Endothelial cell of umbilical vein (primary cell): ENCODE data around the gene IGFBP1. TPM values are rescaled to one million over a fixed set of nuclear protein-coding genes. Genes with fewer than 3 reads are reported as not detected.

ENCODE experiments used
- BruUV-seq: library from RNA; stranded (reverse); fragments of 400-500 nt; replicated peaks from 2 replicates; lab custom pipeline; 2021; lab: Mats Ljungman, UMichigan
- CTCF ChIA-PET: fragments of 300-600, 350-600 bp; sonication (Branson Sonifier 250); formaldehyde crosslinking; loops from one replicate; lab custom pipeline; 2021; ENCODE audit warnings: antibody characterized with exemption, inconsistent platforms; lab: Charles Lee
- POLR2A ChIA-PET: fragments of 300-600, 350-600 bp; sonication (Branson Sonifier 250); formaldehyde crosslinking; loops from one replicate; lab custom pipeline; 2021; ENCODE audit warnings: antibody characterized with exemption, inconsistent platforms; lab: Charles Lee
- DNase-seq: peaks from one replicate; pipeline ENCODE4 v3.0.0-alpha.2; 2011; ENCODE audit warnings: low read depth, low spot score
- FAIRE-seq: peaks from 2 replicates; lab custom pipeline; 2011; peaks lifted over from hg19 to GRCh38; lab: Jason Lieb, UNC
- H2AFZ ChIP-seq: 2 replicates; pipeline ENCODE4 v1.6.0; 2012; ENCODE audit warnings: low read depth, low read length, control low read depth, inconsistent platforms
- H3K27ac ChIP-seq: 2 replicates; pipeline ENCODE4 v1.5.1; 2011; ENCODE audit warnings: low read depth, mild to moderate bottlenecking, control low read depth, low read length, moderate library complexity; ENCODE audit not compliant: insufficient read depth
- H3K27me3 ChIP-seq, 2 experiments: 2 replicates each; pipeline versions ENCODE4 v1.6.0 to v1.6.1; 2011; ENCODE audit warnings: low read length in 2 of 2, mixed read lengths in 1 of 2; ENCODE audit not compliant: control insufficient read depth in 2 of 2, insufficient read depth in 2 of 2
- H3K36me3 ChIP-seq, 2 experiments: 2 replicates in 1 of 2; 3 replicates in 1 of 2; pipeline ENCODE4 v1.5.1; 2011; ENCODE audit warnings: low read length in 2 of 2, mild to moderate bottlenecking in 1 of 2, moderate library complexity in 1 of 2; ENCODE audit not compliant: control insufficient read depth in 2 of 2, insufficient read depth in 2 of 2; ENCODE audit errors: extremely low read depth in 1 of 2
- H3K4me1 ChIP-seq: 3 replicates; pipeline ENCODE4 v1.5.1; 2011; ENCODE audit warnings: mild to moderate bottlenecking, low read length; ENCODE audit not compliant: control insufficient read depth, insufficient read depth; ENCODE audit errors: extremely low read depth
- H3K4me2 ChIP-seq: 2 replicates; pipeline ENCODE4 v1.6.1; 2011; ENCODE audit warnings: low read length, control low read depth, mixed read lengths; ENCODE audit not compliant: insufficient read depth
- H3K4me3 ChIP-seq, 3 experiments: fragments of 200-600 bp in 1 of 3; sonication (generic), shearing (Covaris generic) in 1 of 3; replicated peaks in 1 of 3; 2 replicates each; pipeline ENCODE4 v1.5.1; 2011 to 2016; ENCODE audit warnings: control low read depth in 3 of 3, low read length in 3 of 3, mild to moderate bottlenecking in 2 of 3, inconsistent platforms in 1 of 3, low read depth in 1 of 3, moderate library complexity in 1 of 3; ENCODE audit not compliant: insufficient read depth in 1 of 3
- H3K79me2 ChIP-seq: 2 replicates; pipeline ENCODE4 v1.6.0; 2012; ENCODE audit warnings: low read length, inconsistent platforms; ENCODE audit not compliant: control insufficient read depth, insufficient read depth
- H3K9ac ChIP-seq: replicated peaks from 2 replicates; pipeline ENCODE3; 2011; ENCODE audit warnings: low read length, control low read depth; ENCODE audit not compliant: insufficient read depth; ENCODE audit errors: extremely low read depth
- H3K9me1 ChIP-seq: replicated peaks from 3 replicates; pipeline ENCODE4 v1.6.0; 2011; ENCODE audit warnings: mild to moderate bottlenecking, low read length; ENCODE audit not compliant: control insufficient read depth, insufficient read depth; ENCODE audit errors: extremely low read depth
- H3K9me3 ChIP-seq: replicated peaks from 2 replicates; pipeline ENCODE4 v1.5.1; 2012; ENCODE audit warnings: low read length, inconsistent platforms; ENCODE audit not compliant: control insufficient read depth, insufficient read depth
- H4K20me1 ChIP-seq: replicated peaks from 2 replicates; pipeline ENCODE3; 2011; ENCODE audit warnings: mild to moderate bottlenecking, low read length; ENCODE audit not compliant: control insufficient read depth, insufficient read depth; ENCODE audit errors: extremely low read depth
- EZH2 ChIP-seq: IDR thresholded peaks from 2 replicates; pipeline ENCODE4 v1.6.1; 2012; ENCODE audit warnings: borderline replicate concordance, low read depth, mild to moderate bottlenecking, moderate library complexity, low read length, inconsistent platforms; ENCODE audit not compliant: severe bottlenecking
- FOS ChIP-seq: IDR thresholded peaks from 2 replicates; pipeline ENCODE4 v1.6.1; 2011; ENCODE audit warnings: mild to moderate bottlenecking, low read length, moderate library complexity, borderline replicate concordance; ENCODE audit not compliant: insufficient read depth
- GATA2 ChIP-seq: IDR thresholded peaks from 2 replicates; pipeline ENCODE4 v1.7.0; 2011; ENCODE audit warnings: low read depth, mild to moderate bottlenecking, moderate library complexity, mixed read lengths, low read length; ENCODE audit not compliant: insufficient read length, insufficient read depth
- JUN ChIP-seq: IDR thresholded peaks from 2 replicates; pipeline ENCODE4 v1.6.1; 2011; ENCODE audit warnings: borderline replicate concordance, low read depth; ENCODE audit not compliant: insufficient read length, insufficient read depth
- MYC ChIP-seq: IDR thresholded peaks from one replicate; pipeline ENCODE4 v1.6.1; 2011; ENCODE audit warnings: mild to moderate bottlenecking, low read depth, low read length
- POLR2A ChIP-seq: IDR thresholded peaks from 2 replicates; pipeline ENCODE4 v1.6.1; 2012; ENCODE audit warnings: low read depth, mild to moderate bottlenecking, control low read depth, low read length
- POLR2AphosphoS5 ChIP-seq: IDR thresholded peaks from 2 replicates; pipeline ENCODE4 v1.6.1; 2012; ENCODE audit warnings: low read depth, mild to moderate bottlenecking, control low read depth, low read length, moderate library complexity; ENCODE audit not compliant: insufficient read depth
- dilution Hi-C: fragments of 300-500 bp; cut with MboI; formaldehyde crosslinking; loops from one replicate; pipeline ENCODE4 v1.15.0; 2019; ENCODE audit warnings: low sequenced_read_pairs; ENCODE audit not compliant: extremely low pct_ligation_motif_present
- intact Hi-C: fragments of 100-400 bp; cut with micrococcal nuclease; formaldehyde crosslinking; loops from one replicate; pipeline ENCODE4 v1.10.0; 2022
- polyA plus RNA-seq, 4 experiments: library from polyadenylated mRNA; depleted of rRNA in 3 of 4; stranded (reverse) in 3 of 4; unstranded in 1 of 4; fragments of >200 nt; gene quantifications; 2 replicates each; pipeline versions ENCODE4 v1.2.1 to v1.2.3, GENCODE V29; 2011 to 2012; ENCODE audit warnings: missing spikeins in 1 of 4
- total RNA-seq: library from RNA; stranded (reverse); gene quantifications from 2 replicates; pipeline ENCODE4 v1.2.3, GENCODE V29; 2021
- TF ChIP-seq, protein P1 (sequence below): IDR thresholded peaks from 2 replicates; pipeline ENCODE4 v1.6.1; 2011; ENCODE audit not compliant: insufficient read depth, insufficient read length
- TF ChIP-seq, protein P2 (sequence below), 2 donors: IDR thresholded peaks; 1 replicate in 1 of 2; 2 replicates in 1 of 2; pipeline ENCODE4 v1.5.1; 2011; ENCODE audit warnings: low read length in 2 of 2, mild to moderate bottlenecking in 2 of 2, moderate library complexity in 2 of 2, control low read depth in 1 of 2, inconsistent platforms in 1 of 2, low read depth in 1 of 2; ENCODE audit not compliant: insufficient read depth in 1 of 2; ENCODE audit errors: extremely low read depth in 1 of 2

Gene IGFBP1
- total and polyA plus RNA-seq, 2 donors (not counting 3 experiments of a cell fraction or from before 2014, with no cell fraction given): 0.57 to 4.0 TPM

DNA sequence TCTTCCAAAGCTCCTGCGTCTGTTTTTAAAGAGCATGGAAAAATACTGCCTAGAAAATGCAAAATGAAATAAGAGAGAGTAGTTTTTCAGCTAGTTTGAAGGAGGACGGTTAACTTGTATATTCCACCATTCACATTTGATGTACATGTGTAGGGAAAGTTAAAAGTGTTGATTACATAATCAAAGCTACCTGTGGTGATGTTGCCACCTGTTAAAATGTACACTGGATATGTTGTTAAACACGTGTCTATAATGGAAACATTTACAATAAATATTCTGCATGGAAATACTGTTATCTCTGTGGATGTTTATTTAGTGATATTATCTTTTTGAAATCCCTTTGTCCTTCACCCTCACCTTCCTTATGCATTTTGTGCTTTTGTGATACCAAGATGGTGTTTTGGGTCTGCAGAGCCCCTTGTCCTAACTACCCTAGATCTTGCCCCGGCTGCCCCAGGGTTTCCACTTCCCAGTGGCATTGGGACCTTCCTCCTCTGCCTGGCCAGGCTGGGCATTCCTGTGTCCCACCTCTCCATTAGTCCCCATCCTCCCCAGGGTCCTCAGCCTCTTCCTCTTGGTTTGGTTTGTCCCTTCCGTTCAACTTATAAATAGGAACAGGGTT is 5.2 kb downstream of the IGFBP1 start:
- TF ChIP-seq EZH2: no peak
- TF ChIP-seq, protein P1, sequence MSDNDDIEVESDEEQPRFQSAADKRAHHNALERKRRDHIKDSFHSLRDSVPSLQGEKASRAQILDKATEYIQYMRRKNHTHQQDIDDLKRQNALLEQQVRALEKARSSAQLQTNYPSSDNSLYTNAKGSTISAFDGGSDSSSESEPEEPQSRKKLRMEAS: no peak
- no peak for TF ChIP-seq FOS
- no peaks in the 10 kb centered on the region for H3K36me3 ChIP-seq
- no peaks in the 10 kb centered on the region for H4K20me1 ChIP-seq
- peaks cover 23% of the 10 kb centered on the region for H3K4me1 ChIP-seq
- no peak overlapping the region for H3K4me2 ChIP-seq
- no peaks in the 10 kb centered on the region for H3K9me1 ChIP-seq
- H3K9ac ChIP-seq: no peak overlapping the region
- ChIA-PET POLR2A (no interaction called here), CTCF (interaction anchor here (0.6 to 1.2 kb wide), 2 partner anchors 29 to 1361 kb away, joined by 3 read pairs; no protein-coding TSS in a partner anchor)
- H3K27me3 ChIP-seq: peaks cover 0 to 6% of the 10 kb centered on the region in 2 experiments
- no peak for FAIRE-seq
- dilution Hi-C loops (no loop called here), intact Hi-C loops (loop anchor here (5.0 kb wide), 1 partner anchor 1359 kb away; no protein-coding TSS in a partner anchor)
- no peak for DNase-seq
- BruUV-seq: no TSS peak
- H2AFZ ChIP-seq: no peak overlapping the region
- no peak overlapping the region for H3K4me3 ChIP-seq
- no peak overlapping the region for H3K27ac ChIP-seq
- H3K79me2 ChIP-seq: no peaks in the 10 kb centered on the region
- H3K9me3 ChIP-seq: no peaks in the 10 kb centered on the region

DNA sequence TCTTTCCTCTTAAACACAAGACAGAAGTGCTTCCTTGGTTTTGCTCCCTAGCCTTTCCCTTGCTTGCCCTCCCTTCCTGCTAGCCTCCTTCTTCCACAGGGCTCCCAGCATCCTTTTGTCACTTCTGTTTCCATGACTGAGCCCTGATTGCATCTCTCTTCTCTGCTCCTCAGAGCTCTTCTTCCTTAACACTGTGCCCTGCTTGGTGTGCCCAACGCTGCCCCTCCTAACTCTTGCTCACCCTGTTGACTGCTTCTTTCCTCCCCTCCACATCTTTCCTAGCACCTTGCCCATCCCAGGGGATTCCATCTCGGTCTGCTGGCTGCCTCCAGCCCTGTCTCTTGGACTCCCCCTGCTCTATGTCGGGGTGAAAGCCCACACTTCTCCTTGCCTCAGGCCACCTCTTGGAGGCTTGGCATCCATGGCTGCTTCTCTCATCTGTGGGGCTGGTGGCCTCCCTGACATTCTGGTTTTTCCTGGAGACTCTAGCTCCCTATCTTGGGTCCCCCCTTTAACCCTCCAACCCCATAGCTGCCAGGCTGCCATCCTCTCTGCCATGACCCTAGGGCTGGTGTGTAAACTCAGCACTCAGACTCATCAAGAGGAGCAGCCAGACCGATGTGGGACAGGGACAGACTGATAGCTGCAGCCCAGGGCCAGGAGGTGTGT is 5.8 kb downstream of the IGFBP1 start:
- POLR2A ChIA-PET: no interaction called here

More for the DNA sequence above, 5.8 kb downstream of the IGFBP1 start:
- dilution Hi-C loops (no loop called here), intact Hi-C loops (loop anchor here (5.0 kb wide), 1 partner anchor 1358 kb away; no protein-coding TSS in a partner anchor)
- H4K20me1 ChIP-seq: no peaks in the 10 kb centered on the region
- H3K36me3 ChIP-seq: no peaks in the 10 kb centered on the region
- peaks cover 19% of the 10 kb centered on the region for H3K4me1 ChIP-seq
- H3K9me1 ChIP-seq: no peaks in the 10 kb centered on the region
- H3K4me3 ChIP-seq: no peak overlapping the region
- no peak overlapping the region for H2AFZ ChIP-seq
- CTCF ChIA-PET: interaction anchor here (1.2 kb wide), 1 partner anchor 1360 kb away, joined by 3 read pairs; no protein-coding TSS in a partner anchor
- H3K27me3 ChIP-seq: peaks cover 2 to 6% of the 10 kb centered on the region in 2 experiments
- no peaks in the 10 kb centered on the region for H3K79me2 ChIP-seq
- no peak overlapping the region for H3K27ac ChIP-seq
- FAIRE-seq (no peak), DNase-seq (no peak)
- H3K9me3 ChIP-seq: no peaks in the 10 kb centered on the region
- H3K4me2 ChIP-seq: no peak overlapping the region
- TF ChIP-seq FOS (no peak), POLR2A (no peak), MYC (no peak), EZH2 (no peak), JUN (no peak), POLR2AphosphoS5 (no peak), GATA2 (no peak)
- TF ChIP-seq, protein P1: no peak
- TF ChIP-seq, protein P2, sequence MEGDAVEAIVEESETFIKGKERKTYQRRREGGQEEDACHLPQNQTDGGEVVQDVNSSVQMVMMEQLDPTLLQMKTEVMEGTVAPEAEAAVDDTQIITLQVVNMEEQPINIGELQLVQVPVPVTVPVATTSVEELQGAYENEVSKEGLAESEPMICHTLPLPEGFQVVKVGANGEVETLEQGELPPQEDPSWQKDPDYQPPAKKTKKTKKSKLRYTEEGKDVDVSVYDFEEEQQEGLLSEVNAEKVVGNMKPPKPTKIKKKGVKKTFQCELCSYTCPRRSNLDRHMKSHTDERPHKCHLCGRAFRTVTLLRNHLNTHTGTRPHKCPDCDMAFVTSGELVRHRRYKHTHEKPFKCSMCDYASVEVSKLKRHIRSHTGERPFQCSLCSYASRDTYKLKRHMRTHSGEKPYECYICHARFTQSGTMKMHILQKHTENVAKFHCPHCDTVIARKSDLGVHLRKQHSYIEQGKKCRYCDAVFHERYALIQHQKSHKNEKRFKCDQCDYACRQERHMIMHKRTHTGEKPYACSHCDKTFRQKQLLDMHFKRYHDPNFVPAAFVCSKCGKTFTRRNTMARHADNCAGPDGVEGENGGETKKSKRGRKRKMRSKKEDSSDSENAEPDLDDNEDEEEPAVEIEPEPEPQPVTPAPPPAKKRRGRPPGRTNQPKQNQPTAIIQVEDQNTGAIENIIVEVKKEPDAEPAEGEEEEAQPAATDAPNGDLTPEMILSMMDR (IDR thresholded peaks at IDR 0.05; ENCODE audit: extremely low read depth in 1 of 2, insufficient read depth in 1 of 2, low read depth in 1 of 2, low read length in 2 of 2): no peak
- BruUV-seq: no TSS peak
- no peak overlapping the region for H3K9ac ChIP-seq
